GM12865 (cell line): ENCODE data around the gene MRC1.

Experiments used
- DNase-seq: peaks from one replicate; pipeline ENCODE4 v3.0.0; 2010; ENCODE audit warnings: low read depth
- H3K4me3 ChIP-seq: 2 replicates; pipeline ENCODE4 v1.5.1; 2011; ENCODE audit warnings: mild to moderate bottlenecking, low read depth, low read length, control low read depth
- TF ChIP-seq, protein P1 (sequence below): IDR thresholded peaks from 2 replicates; pipeline ENCODE4 v1.5.1; 2011; ENCODE audit warnings: low read length, control low read depth, low read depth, inconsistent platforms; ENCODE audit not compliant: insufficient read depth; ENCODE audit errors: missing control alignments

MRC1 gene

DNA sequence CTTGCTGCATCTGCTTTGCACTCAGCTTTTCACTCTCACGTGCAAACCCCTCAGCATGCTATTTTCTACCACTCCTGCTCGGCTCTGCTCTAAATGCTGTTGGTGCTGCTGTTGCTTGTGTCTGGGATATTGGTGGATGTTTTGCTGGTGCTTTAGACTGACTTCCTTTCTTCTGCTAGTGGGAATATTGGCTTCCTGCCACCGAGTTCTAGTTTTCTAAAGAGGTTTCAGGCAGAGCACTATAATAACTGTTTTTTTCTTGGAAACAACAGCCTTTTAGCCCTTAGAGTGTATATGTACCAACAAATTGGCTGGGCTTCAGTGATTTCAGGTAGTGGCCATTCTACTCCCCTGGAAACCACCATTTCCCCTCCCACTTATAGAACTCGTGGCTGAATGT is 29.4 kb upstream of the MRC1 start:
- no peak overlapping the region for H3K4me3 ChIP-seq
- DNase-seq = no peak
- TF ChIP-seq, protein P1, sequence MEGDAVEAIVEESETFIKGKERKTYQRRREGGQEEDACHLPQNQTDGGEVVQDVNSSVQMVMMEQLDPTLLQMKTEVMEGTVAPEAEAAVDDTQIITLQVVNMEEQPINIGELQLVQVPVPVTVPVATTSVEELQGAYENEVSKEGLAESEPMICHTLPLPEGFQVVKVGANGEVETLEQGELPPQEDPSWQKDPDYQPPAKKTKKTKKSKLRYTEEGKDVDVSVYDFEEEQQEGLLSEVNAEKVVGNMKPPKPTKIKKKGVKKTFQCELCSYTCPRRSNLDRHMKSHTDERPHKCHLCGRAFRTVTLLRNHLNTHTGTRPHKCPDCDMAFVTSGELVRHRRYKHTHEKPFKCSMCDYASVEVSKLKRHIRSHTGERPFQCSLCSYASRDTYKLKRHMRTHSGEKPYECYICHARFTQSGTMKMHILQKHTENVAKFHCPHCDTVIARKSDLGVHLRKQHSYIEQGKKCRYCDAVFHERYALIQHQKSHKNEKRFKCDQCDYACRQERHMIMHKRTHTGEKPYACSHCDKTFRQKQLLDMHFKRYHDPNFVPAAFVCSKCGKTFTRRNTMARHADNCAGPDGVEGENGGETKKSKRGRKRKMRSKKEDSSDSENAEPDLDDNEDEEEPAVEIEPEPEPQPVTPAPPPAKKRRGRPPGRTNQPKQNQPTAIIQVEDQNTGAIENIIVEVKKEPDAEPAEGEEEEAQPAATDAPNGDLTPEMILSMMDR = no peak

DNA sequence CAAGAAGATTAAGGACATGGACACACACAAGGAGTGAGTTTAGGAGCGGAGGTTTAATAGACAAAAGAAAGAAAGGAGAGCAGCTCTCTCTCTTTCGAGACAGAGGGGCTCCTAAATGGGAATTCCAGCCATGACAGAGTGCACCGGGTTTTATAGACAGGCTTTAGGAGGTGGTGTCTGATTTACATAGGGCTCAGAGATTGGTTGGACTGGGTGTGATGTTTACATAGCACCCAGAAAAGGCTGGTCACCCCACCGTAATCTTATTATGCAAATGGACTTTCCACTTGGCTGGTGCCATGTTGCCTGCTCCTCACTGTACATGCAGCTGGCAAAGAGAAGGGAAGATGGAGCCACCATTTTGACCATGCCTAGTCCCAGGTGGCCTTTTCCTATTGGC is 28.4 kb upstream of the MRC1 start:
- no peak overlapping the region for H3K4me3 ChIP-seq
- TF ChIP-seq, protein P1 = no peak
- no peak for DNase-seq

DNA sequence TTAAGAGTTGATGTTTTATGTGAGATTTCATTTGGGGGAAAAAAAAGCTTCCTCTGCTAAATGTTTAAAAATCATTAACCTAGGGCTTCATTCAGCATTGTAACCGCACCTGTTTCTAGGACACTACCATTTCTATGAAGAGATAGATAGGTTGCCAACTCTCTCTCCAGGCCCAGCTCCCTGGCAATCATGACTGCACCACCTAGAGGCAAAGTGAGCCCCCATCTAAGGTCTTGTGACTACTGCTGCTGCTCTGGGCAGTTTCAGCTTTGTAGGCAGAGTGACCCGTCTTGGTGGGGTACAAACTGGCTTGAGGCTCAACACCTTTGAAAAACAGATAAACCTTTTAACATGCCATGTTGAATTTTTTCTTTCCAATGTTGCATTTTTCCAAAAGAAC is 27.3 kb upstream of the MRC1 start:
- TF ChIP-seq, protein P1 = no peak
- no peak overlapping the region for H3K4me3 ChIP-seq
- DNase-seq = peak; percentile 6

DNA sequence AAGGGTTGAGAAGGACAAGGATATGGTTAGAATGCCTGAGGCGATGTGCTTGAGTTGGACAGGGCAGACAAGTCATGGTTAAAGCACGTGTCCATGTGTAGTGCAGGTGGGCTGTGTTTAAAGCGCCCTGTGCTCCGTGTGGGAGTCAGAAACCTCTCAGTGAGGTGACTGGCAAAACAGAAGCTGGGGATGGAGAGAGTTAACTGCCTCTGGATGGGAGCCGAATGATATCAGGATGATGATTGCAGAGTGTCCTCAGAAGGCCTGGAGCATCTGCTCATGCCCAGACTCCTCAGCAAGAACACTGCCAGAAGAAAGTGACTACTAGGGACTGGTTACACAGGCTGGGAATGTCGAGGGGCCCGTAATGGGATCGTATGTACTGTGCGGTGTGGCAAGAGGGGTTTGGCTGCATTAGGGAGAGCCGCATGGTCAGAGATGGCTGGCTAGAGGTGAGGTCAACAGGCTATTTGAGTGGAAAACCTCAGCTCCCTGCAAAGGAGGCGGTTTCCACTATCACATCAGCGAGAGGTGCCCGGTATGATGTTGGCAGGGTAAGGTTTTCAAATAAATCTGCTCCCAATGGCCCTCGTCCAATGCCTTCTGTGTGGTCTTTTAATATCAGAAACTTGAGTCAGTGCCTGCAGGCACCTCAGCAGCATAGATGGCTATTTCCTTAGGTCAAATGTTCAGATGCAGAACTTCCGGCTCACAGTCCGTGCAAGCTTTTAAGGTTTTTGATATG is 26.1 kb upstream of the MRC1 start:
- H3K4me3 ChIP-seq = no peak overlapping the region
- TF ChIP-seq, protein P1 = no peak
- no peak for DNase-seq

DNA sequence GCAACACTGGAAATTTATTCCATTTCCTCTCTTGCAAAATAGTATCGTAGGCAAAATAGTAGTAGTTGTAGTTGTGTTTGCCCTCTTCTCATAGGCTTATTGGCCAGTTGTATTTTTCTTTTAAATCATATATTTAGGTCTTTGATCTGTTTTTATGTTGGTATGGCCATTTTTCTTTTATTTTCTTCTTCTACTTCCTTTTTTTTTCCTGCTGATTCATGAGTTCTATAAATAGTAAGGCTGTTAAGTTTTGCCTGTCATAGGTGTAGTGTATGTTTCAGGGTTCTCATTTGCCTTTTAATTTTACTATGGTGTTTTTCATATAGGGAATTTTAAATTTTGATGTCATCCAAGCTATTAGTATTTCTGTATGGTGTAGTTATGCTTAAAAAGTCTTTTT is 25.4 kb upstream of the MRC1 start:
- H3K4me3 ChIP-seq = no peak overlapping the region
- TF ChIP-seq, protein P1 = no peak
- DNase-seq = no peak

DNA sequence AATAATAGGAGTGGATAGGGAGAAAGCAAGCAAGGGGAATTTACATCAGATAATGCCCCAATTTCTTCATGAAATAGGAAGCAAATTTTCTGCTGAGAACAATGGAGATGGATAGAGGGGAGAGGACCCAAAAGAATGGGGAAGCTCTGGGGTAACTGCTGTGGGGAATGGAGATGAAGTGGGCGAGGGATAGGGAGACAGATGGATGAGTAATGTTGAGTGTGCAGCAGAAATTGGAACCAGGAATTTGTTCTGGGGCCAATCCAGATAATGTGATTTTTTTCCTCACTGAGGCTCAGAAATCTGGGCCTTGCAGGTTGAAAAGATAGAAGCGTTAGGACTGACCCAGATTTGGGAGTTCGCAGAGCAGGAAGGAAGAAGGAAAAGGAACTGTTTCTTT is 24.5 kb upstream of the MRC1 start:
- no peak for DNase-seq
- H3K4me3 ChIP-seq = no peak overlapping the region
- TF ChIP-seq, protein P1 = no peak
